Natural killer cell (primary cell): ENCODE results near the gene CCDC50. TPM values are rescaled to one million over a fixed set of nuclear protein-coding genes. Genes with fewer than 3 reads are reported as not detected.

Source experiments
- ATAC-seq, 3 donors: fragments of 150-1000 bp in 2 of 3; fragments of 200-7000 bp in 1 of 3; cut with Tn5 transposase; 1 replicate in 1 of 3; 2 replicates in 2 of 3; pipeline ENCODE4 v1.10.0; 2021; ENCODE audit warnings: mild to moderate bottlenecking in 2 of 3, moderate library complexity in 2 of 3
- DNase-seq, 2 donors: peaks; one replicate each; pipeline versions ENCODE4 v3.0.0 to v3.0.0-alpha.2; 2013 to 2021; ENCODE audit warnings: mixed read lengths in 1 of 2
- H3K27ac ChIP-seq: one replicate; pipeline ENCODE4 v1.5.1; 2013; ENCODE audit warnings: mild to moderate bottlenecking, low read length
- H3K27me3 ChIP-seq: one replicate; pipeline ENCODE4 v1.6.1; 2013; ENCODE audit warnings: low read length; ENCODE audit not compliant: control insufficient read depth, insufficient read depth
- H3K36me3 ChIP-seq: one replicate; pipeline ENCODE4 v1.6.1; 2013; ENCODE audit warnings: low read length; ENCODE audit not compliant: control insufficient read depth, insufficient read depth
- H3K4me1 ChIP-seq: one replicate; pipeline ENCODE4 v1.6.1; 2013; ENCODE audit warnings: low read length; ENCODE audit not compliant: control insufficient read depth, insufficient read depth
- H3K4me3 ChIP-seq: one replicate; pipeline ENCODE4 v1.5.1; 2013; ENCODE audit warnings: low read length
- H3K9me3 ChIP-seq: one replicate; pipeline ENCODE4 v1.6.1; 2013; ENCODE audit warnings: low read length; ENCODE audit not compliant: control insufficient read depth, insufficient read depth
- H3K27ac Mint-ChIP-seq, 2 donors: one replicate each; pipeline ENCODE4 v1.8.0; 2022; ENCODE audit warnings: mild to moderate bottlenecking in 2 of 2, mixed read lengths in 2 of 2, moderate library complexity in 1 of 2
- H3K27me3 Mint-ChIP-seq, 2 donors: one replicate each; pipeline ENCODE4 v1.8.0; 2022; ENCODE audit warnings: low read depth in 2 of 2, mixed read lengths in 2 of 2
- H3K36me3 Mint-ChIP-seq: one replicate; pipeline ENCODE4 v1.8.0; 2022; ENCODE audit warnings: mixed read lengths
- H3K4me1 Mint-ChIP-seq, 2 donors: one replicate each; pipeline ENCODE4 v1.8.0; 2022; ENCODE audit warnings: mixed read lengths in 2 of 2
- H3K4me3 Mint-ChIP-seq: one replicate; pipeline ENCODE4 v1.8.0; 2022; ENCODE audit warnings: mild to moderate bottlenecking, moderate library complexity, mixed read lengths
- H3K9me3 Mint-ChIP-seq, 2 donors: one replicate each; pipeline ENCODE4 v1.8.0; 2022; ENCODE audit warnings: mixed read lengths in 2 of 2
- CTCF ChIP-seq: fragments of 200-600 bp; IDR thresholded peaks from one replicate; pipeline ENCODE4 v1.8.0; 2022; ENCODE audit warnings: antibody characterized with exemption
- WGBS: methylation state at CpG from one replicate; pipeline ENCODE4 v1.1.7; 2013; ENCODE audit warnings: missing lambda C conversion rate; ENCODE audit not compliant: insufficient coverage; 5-methylcytosine and 5-hydroxymethylcytosine counted together
- intact Hi-C: fragments of 100-400 bp; cut with micrococcal nuclease; formaldehyde crosslinking; loops from one replicate; pipeline ENCODE4 v1.14.2; 2022
- total RNA-seq, 4 donors: library from RNA; stranded (reverse); fragments of 120-200 nt in 1 of 4; gene quantifications; one replicate each; pipeline versions ENCODE4 v1.2.3 to v1.2.4, GENCODE V29; 2013 to 2022

Gene CCDC50
- total RNA-seq, 3 donors from 2014 or later (not counting 1 experiment from before 2014, with no cell fraction given) = 19.9 to 27.3 (median 22.6) TPM

DNA sequence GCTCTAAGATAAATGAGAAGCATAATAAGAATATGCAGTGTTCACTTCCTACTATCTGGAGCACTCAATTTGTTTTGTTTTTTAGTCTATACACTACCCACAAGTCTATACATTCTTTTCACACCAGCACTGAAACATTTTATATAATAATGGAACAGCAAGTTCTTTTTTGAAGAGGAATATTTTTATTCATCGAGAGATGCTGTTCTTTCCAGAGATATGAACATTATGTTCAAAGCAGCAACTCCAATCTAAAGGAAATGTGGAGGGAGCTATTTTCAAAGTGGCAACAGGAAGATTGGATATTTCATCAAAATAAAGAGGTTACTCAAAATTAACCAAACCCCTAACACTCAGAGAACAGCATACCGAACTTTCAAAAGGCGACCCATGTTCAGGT lies 115.4 kb downstream of the CCDC50 start:
- ATAC-seq (no peak), DNase-seq (no peak)
- no peak overlapping the region for H3K27ac Mint-ChIP-seq
- H3K9me3 Mint-ChIP-seq = peaks cover 3 to 4% of the 10 kb centered on the region in 2 donors
- 100% methylated on average over 1 of the region's 3 CpGs for WGBS
- TF ChIP-seq CTCF = no peak
- H3K36me3 ChIP-seq = no peaks in the 10 kb centered on the region
- H3K36me3 Mint-ChIP-seq = no peaks in the 10 kb centered on the region
- no peaks in the 10 kb centered on the region for H3K4me1 Mint-ChIP-seq
- no peaks in the 10 kb centered on the region for H3K4me1 ChIP-seq
- no peaks in the 10 kb centered on the region for H3K27me3 ChIP-seq
- no peak overlapping the region for H3K4me3 Mint-ChIP-seq
- H3K27me3 Mint-ChIP-seq = no peaks in the 10 kb centered on the region
- H3K27ac ChIP-seq = no peak overlapping the region
- no peaks in the 10 kb centered on the region for H3K9me3 ChIP-seq
- intact Hi-C loops = no loop called here
- no peak overlapping the region for H3K4me3 ChIP-seq

Other genes starting within 250 kb of the CCDC50 start
- not detected for gene OSTN, start 130.2 kb upstream of the CCDC50 start, total RNA-seq
- under 1 TPM in 1 of 3 donors, not detected in 2; 0.47 TPM for gene UTS2B, start 1.1 kb downstream of the CCDC50 start, total RNA-seq
- gene PYDC2, start 131.8 kb downstream of the CCDC50 start, total RNA-seq = not detected